Astrocyte of the hippocampus (primary cell): ENCODE data around the gene SEL1L.
"Not testable (repeated sequence)": the region's sequence is repeated elsewhere in the genome, so short reads cannot be mapped to it uniquely, and the experiment has no call there.

Source experiments
- DNase-seq: peaks from one replicate; pipeline ENCODE4 v3.0.0; 2011; ENCODE audit warnings: low read depth, low spot score

The SEL1L gene

DNA sequence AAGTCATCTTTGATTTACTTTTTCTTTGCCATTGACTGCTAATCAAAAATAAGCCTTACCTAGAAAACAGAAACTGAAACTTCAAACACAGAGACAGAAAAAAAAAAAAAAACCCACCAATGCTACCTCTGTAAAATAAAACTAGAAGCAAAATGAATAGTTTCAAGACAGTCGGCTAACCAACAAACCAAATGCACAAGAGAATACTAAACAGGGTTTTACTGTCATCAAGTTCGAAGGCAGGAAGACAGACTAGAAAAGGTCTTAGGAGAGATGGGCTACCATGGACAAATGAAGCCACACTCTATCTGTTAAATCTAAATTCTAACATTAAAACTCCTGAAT lies 59.5 kb downstream of the SEL1L start:
- DNase-seq = no peak

DNA sequence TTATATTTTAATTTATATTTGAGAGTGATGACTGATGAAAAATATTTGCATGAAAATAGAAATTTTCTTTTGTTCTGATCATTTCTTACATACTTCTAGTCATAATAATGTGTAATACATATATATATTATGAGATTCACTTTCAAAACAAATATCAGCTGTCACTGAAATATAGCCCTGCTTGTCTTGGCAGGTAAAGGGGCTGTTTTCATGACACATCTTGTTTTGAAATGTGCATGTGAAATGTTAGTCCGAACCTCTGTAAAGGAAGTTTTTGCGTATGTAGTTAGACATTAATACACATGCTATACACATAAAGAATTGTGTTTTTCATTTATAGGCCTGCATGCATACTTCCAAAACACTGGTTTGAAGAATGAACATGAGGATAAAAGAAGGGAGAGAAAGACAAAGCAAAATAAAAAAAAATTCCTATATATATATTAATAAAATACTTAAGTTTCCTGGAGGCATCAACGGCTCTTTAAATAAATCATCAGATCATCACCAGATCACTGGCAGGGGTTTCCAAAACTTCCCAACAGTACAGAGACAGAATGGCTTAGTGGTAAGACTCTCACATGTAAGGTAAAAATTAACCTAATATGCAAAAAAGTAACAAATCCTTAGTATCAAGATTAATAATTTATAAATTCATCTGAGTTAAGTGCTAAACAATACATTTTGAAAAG lies 60.1 kb downstream of the SEL1L start:
- no peak for DNase-seq

- no peak for DNase-seq
These were observed 61.4 kb downstream of the SEL1L start for GRCh38 chr14:81472096-81472800.

DNA sequence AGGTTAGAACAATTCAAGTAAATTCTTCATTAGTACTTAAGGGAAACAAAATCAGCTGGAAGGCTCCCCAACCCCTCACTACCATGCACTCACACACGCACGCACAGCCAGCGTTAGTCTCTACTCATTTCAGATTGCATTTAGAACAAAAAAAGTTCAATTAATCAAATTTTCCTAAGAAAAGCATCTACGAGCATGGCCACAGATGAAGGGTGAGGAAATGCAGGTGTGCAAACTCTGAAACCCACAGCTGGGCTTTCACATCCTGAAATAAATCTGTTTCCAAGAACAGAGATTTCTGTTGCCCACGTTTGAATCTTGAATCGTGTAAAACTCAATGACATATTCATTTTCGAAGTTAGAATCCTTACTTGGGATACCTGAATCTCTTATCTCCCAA lies 62.6 kb downstream of the SEL1L start:
- no peak for DNase-seq

DNA sequence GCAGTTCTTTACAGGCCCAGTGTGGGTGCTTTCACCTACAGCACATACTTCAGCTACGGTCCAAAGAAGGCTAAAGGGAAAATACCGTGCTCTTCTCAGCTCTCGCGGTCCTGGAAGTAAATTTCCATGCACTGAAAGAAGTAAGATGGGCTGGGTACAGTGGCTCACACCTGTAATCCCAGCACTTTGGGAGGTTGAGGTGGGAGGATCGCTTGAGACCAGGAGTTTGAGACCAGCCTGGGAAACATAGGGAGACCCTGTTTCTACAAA lies 63.2 kb downstream of the SEL1L start:
- not testable (repeated sequence) for DNase-seq

DNA sequence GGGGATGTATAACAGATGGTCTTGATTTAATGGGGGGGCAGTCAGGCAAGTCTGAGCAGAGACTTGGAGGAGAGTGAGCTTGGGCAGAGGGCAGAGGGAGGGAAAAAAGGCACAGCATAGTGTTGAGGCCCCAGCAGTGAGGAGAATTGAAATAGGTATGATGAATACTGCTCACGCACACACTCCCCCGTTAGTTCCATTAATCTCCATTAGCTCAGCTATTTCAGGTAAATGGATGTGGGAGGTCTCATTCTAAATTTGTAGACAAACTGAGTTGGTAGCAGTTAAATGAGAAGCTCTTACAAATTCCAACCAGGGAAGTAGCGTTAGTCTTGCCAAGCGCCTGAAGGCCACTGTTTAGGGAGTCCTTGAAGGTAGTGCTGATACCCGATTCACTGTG lies 66.8 kb downstream of the SEL1L start:
- no peak for DNase-seq

GRCh38 chr14:81465507-81466228 lies 68.0 kb downstream of the SEL1L start:
- DNase-seq = no peak

DNA sequence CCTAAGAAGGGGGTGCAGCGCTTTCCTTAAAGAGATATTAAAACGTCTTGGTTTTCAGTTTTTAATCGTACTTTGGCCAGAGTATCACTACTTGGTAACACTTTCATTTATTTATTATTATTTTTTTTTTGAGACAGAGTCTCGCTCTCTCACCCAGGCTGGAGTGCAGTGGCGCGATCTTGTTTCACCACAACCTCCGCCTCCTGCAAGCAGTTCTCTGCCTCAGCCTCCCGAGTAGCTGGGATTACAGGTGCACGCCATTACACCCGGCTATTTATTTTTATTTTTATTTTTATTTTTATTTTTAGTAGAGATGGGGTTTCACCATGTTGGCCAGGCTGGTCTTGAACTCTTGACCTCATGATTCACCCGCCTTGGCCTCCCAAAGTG lies 68.7 kb downstream of the SEL1L start:
- not testable (repeated sequence) for DNase-seq

GRCh38 chr14:81464253-81465002 lies 69.2 kb downstream of the SEL1L start:
- peak; percentile 79 for DNase-seq

- not testable (repeated sequence) for DNase-seq
These were observed 71.3 kb downstream of the SEL1L start for GRCh38 chr14:81462356-81462755.

- DNase-seq = no peak
These were observed 73.7 kb downstream of the SEL1L start for GRCh38 chr14:81459912-81460311.

DNA sequence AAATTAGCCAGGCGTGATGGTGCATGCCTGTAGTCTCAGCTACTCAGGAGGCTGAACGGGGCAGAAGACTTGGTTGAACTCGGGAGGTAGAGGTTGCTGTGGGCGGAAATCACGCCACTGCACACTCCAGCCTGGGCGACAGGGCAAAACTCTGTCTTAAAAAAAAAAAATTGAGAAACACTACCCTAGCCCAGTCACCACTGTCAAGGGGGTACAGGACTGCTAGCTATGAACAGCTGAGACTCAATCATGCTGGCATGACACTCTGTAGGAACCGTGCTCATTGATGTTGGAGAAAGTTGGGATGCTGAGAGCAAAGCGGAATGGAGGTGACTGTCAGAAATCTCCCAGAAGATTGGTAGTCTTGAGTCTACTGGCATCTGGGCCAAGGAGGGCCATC lies 75.3 kb downstream of the SEL1L start:
- no peak for DNase-seq

DNA sequence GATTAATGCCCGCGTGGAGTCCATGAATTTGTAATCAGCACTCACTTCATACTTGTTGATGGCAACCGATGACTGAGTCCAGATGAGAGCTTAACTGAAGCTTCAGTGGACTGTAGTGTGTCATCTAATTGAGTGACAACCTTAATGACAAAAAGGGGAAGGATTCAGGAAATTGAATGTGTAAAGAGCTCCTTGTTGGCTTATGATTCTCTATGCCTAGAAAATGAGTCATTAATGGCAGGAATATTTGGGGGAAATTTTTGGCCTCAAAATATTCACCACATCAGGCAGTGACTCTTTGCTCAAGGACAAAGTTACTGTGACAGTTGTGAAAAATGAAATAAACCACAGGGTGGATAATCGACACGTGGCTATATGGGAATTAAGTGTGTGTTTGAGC lies 78.3 kb downstream of the SEL1L start:
- DNase-seq = no peak

GRCh38 chr14:81454572-81455218 lies 79.0 kb downstream of the SEL1L start:
- no peak for DNase-seq

DNA sequence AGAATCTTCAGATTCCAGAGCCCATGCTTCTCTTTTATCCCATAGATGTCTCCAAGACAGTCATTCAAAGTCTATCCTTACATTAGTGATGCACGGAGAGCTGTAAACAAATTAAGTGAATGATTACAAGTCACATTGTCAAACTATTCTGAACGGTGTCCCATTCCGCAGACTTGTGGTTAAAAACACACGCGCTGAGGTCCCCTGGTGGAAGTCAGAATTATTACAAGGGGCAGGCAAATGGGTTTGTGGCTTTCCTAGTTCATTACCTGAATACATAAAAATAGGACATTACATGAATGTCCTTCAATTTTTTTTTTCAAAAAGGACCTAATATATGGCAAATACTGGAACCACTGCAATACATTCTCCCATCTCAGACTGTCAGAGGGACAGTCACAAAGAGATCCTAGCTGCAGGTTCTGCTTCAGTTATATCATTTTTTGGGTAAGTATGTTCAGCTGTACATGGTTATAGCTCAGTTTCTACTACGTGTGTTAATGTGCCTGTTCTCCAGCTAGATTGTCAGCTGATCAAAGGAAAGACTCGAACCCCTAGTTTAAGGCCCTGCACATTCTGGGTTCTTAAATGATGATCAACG lies 80.4 kb downstream of the SEL1L start:
- peak; percentile 77 for DNase-seq

DNA sequence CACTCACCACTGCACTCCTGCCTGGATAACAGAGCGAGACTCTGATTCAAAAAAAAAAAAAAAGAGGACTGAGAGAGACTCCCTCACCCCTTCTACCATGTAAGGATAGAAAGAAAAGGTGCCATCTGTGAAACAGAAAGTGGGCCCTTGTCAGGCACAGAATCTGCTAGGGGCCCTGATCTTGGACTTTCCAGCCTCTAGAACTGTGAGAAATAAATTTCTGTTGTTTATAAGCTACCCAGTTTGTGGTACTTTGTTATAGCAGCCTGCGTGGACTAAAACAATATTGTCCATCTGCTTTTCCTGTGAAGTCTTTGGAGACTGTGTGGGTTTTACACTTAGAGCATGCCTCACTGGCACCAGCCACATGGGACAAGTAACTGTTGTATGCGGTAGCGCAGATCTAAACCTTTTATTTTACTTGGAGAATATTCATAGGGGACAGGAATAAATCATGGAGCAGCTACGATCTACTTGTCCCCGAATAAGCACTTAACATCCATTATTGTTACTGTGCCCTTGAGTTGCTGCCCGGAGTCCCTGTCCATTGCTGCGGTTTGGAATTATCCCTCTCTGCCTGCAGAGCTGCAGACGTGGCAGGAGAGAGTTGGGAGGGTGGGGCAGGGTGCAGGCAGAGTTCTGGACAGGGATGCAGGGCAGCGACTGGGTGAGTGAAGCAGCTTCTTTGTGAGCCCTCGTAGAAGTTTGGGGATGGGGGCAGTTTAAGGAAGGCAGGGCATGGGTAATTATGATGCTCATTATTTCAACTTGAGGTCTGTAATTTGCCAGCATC lies 81.1 kb downstream of the SEL1L start:
- DNase-seq = peak; percentile 26

- DNase-seq = no peak
These were observed 82.7 kb downstream of the SEL1L start for GRCh38 chr14:81450976-81451375.

- peak; percentile 35 for DNase-seq
These were observed 83.5 kb downstream of the SEL1L start for GRCh38 chr14:81450100-81450531.

GRCh38 chr14:81449576-81449975 lies 84.1 kb downstream of the SEL1L start:
- DNase-seq = no peak

DNA sequence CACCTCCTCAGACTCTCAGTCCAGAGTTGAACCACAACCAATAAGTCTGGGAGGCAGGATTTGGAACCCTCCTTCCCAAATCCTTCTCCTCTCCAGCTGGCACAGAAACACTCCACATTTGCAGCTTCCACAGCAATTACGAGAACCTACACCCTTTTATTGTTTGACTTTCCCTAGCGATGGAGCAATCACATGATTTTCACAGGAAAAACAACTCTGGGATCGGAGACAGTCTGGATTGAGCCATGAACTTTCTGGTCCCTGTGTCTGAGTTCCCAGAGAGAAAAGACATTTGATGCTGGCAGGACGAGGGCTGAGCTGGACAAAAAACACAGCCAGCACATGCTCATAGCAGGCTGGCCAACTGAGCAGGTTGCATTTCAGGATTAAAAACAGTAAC lies 84.5 kb downstream of the SEL1L start:
- DNase-seq = no peak
